ENCODE results near the gene TMEM139. TPM values are rescaled to one million over a fixed set of nuclear protein-coding genes. Genes with fewer than 3 reads are reported as not detected.

The TMEM139 gene
- total and polyA plus RNA-seq, 5 donors = 3.6 to 10.9 (median 4.7) TPM

- Histone ChIP-seq H3K4me3 (ENCODE audit: low read length) (no peak overlapping the region), H3K27me3 (ENCODE audit: control insufficient read depth, insufficient read depth) (no peaks in the 10 kb centered on the region), H3K27ac (ENCODE audit: low read length) (no peak overlapping the region), H3K9me3 (ENCODE audit: control insufficient read depth, low read length) (no peaks in the 10 kb centered on the region), H3K4me1 (ENCODE audit: control insufficient read depth, insufficient read depth, low read length) (peaks cover 1% of the 10 kb centered on the region)
- DNase-seq (no peak), ATAC-seq (no peak)
- WGBS = 96% methylated on average over 10 of the region's 10 CpGs
- intact Hi-C loops (cut with DNase I) = loop anchor here in 2 of 4 donors (2.0 to 5.0 kb wide), 2 partner anchors 61 to 63 kb away; no protein-coding TSS in a partner anchor
Observed at GRCh38 chr7:143303733-143304132, 19.0 kb downstream of the TMEM139 start.

DNA sequence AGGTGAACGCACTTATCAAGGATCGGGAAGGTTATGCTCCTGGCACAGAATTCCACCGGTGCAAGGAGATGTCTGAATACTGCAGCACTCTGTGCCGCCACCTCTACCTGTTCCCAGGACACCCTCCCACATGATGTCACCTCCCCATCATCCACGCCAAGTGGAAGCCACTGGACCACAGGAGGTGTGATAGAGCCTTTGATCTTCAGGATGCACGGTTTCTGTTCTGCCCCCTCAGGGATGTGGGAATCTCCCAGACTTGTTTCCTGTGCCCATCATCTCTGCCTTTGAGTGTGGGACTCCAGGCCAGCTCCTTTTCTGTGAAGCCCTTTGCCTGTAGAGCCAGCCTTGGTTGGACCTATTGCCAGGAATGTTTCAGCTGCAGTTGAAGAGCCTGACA, 20.2 kb downstream of the TMEM139 start:
- WGBS = 84% methylated on average over 6 of the region's 6 CpGs
- ATAC-seq = no peak
- H3K27me3 ChIP-seq (ENCODE audit: control insufficient read depth, insufficient read depth) = no peaks in the 10 kb centered on the region
- no peaks in the 10 kb centered on the region for H3K9me3 ChIP-seq (ENCODE audit: control insufficient read depth, low read length)
- intact Hi-C loops (cut with DNase I) = loop anchor here in 3 of 4 donors (2.0 to 5.0 kb wide), 2 partner anchors 63 to 64 kb away; no protein-coding TSS in a partner anchor
- H3K27ac ChIP-seq (ENCODE audit: low read length) = no peak overlapping the region
- H3K4me3 ChIP-seq (ENCODE audit: low read length) = no peak overlapping the region
- no peak for DNase-seq
- H3K4me1 ChIP-seq (ENCODE audit: control insufficient read depth, insufficient read depth, low read length) = peaks cover 1% of the 10 kb centered on the region

GRCh38 chr7:143305423-143306070, 20.8 kb downstream of the TMEM139 start:
- H3K4me3 ChIP-seq (ENCODE audit: low read length) = no peak overlapping the region
- no peaks in the 10 kb centered on the region for H3K27me3 ChIP-seq (ENCODE audit: control insufficient read depth, insufficient read depth)
- no peak overlapping the region for H3K27ac ChIP-seq (ENCODE audit: low read length)
- ATAC-seq (peak; percentile 86), DNase-seq (peak; percentile 76 to 89 (median 88))
- 49% methylated on average over 10 of the region's 10 CpGs for WGBS
- intact Hi-C loops (cut with DNase I) = loop anchor here in 2 of 4 donors (2.0 to 5.0 kb wide), 2 partner anchors 63 to 65 kb away; no protein-coding TSS in a partner anchor
- no peaks in the 10 kb centered on the region for H3K9me3 ChIP-seq (ENCODE audit: control insufficient read depth, low read length)
- H3K4me1 ChIP-seq (ENCODE audit: control insufficient read depth, insufficient read depth, low read length) = peaks cover 1% of the 10 kb centered on the region

DNA sequence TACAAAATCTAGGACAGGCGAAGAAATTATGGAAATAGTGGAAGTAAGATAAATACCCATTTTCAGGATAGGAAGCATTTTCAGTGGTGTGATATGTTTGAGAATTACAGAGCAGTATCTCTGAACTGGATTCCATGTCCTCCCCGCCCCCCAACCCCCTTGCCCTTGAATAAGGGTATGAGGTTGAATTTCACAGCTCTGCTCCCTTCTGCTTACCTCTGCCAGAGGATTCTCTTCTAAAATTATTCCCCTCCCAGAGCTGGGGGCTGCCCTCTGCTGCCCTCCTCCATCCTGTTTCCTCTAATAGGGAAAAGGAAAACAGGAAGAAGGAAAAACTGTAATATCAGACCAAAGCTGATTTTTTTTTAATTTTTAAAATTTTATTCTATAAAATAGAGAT, 23.9 kb downstream of the TMEM139 start:
- peaks cover 1% of the 10 kb centered on the region for H3K4me1 ChIP-seq (ENCODE audit: control insufficient read depth, insufficient read depth, low read length)
- no peak for DNase-seq
- WGBS = 86% methylated on average over 2 of the region's 2 CpGs
- no peaks in the 10 kb centered on the region for H3K27me3 ChIP-seq (ENCODE audit: control insufficient read depth, insufficient read depth)
- intact Hi-C loops (cut with DNase I) = loop anchor here in 1 of 4 donors (5.0 kb wide), 1 partner anchor 66 kb away; no protein-coding TSS in a partner anchor
- no peaks in the 10 kb centered on the region for H3K9me3 ChIP-seq (ENCODE audit: control insufficient read depth, low read length)
- no peak overlapping the region for H3K4me3 ChIP-seq (ENCODE audit: low read length)
- H3K27ac ChIP-seq (ENCODE audit: low read length) = no peak overlapping the region
- ATAC-seq = no peak

DNA sequence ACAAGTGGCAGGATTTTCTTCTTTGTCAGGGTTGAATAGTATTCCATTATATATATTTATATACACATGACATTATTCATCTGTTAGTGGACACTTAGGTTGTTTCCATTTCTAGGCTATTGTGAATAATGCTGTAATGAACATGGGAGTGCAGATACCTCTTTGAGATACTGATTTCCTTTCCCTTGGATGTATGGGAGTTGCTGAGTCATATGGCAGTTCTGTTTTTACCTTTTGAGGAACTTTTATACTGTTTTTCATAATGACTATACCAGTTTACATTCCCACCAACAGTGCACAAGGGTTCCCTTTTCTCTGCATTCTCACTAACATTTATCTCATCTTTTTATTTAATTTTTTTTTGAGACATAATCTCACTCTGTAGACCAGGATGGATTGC, 29.4 kb downstream of the TMEM139 start:
- H3K4me3 ChIP-seq (ENCODE audit: low read length) = no peak overlapping the region
- ATAC-seq (no peak), DNase-seq (no peak)
- H3K27me3 ChIP-seq (ENCODE audit: control insufficient read depth, insufficient read depth) = no peaks in the 10 kb centered on the region
- no peak overlapping the region for H3K27ac ChIP-seq (ENCODE audit: low read length)
- no peaks in the 10 kb centered on the region for H3K4me1 ChIP-seq (ENCODE audit: control insufficient read depth, insufficient read depth, low read length)
- no peaks in the 10 kb centered on the region for H3K9me3 ChIP-seq (ENCODE audit: control insufficient read depth, low read length)
- intact Hi-C loops (cut with DNase I) = no loop called here

DNA sequence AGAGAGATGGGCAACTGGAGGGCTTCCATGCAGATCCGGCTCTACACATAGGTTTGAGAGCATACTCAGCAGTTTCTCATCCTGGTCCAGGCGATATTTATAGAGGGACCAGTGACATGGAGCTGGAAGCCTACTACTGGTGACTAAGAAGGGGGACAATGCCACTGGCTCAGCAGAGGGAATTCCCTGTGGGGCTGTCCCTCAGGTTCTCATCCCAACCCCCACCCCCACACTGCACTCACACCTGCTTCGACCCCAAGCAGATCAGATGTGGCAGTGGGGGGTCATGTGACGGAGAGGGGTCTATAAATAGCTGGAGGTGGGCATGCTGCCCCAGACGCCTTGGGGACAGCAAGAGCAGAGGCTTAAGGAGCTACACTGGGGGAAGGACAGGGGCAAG, 31.0 kb downstream of the TMEM139 start, which contains the start of gene CLCN1:
CLCN1 (plus strand) TSS at position 336 of the 400 bp plus-strand sequence. CDS start 102 bp downstream, outside the sequence.
- DNase-seq (no peak), ATAC-seq (no peak)
- intact Hi-C loops (cut with DNase I) = no loop called here
- H3K4me1 ChIP-seq (ENCODE audit: control insufficient read depth, insufficient read depth, low read length) = no peaks in the 10 kb centered on the region
- H3K4me3 ChIP-seq (ENCODE audit: low read length) = no peak within 1 kb of the TSS
- H3K27me3 ChIP-seq (ENCODE audit: control insufficient read depth, insufficient read depth) = no peaks in the 10 kb centered on the region
- no peaks in the 10 kb centered on the region for H3K9me3 ChIP-seq (ENCODE audit: control insufficient read depth, low read length)
- H3K27ac ChIP-seq (ENCODE audit: low read length) = no peak within 1 kb of the TSS
- WGBS = 72% methylated on average over 5 of the region's 5 CpGs

DNA sequence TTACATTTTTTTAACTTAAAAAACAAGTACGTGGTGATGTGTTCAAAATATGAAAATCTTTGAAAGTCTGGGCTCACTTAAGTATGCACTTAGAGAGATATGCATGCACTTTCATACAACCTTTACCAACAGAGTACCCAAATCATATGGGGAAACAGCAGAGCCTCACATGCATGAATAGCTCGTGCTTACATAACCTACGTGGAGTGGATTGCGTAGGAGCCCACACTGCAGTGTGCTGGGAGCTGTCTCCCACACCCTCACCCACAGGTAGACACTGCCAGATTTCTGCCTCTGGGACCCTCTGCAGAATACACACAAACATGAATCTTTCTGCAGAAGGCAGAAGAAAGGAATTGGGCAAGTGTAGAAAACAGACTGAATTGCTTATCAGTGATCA, 31.7 kb downstream of the TMEM139 start:
- intact Hi-C loops (cut with DNase I) = no loop called here
- Histone ChIP-seq H3K27me3 (ENCODE audit: control insufficient read depth, insufficient read depth) (no peaks in the 10 kb centered on the region), H3K9me3 (ENCODE audit: control insufficient read depth, low read length) (no peaks in the 10 kb centered on the region), H3K4me1 (ENCODE audit: control insufficient read depth, insufficient read depth, low read length) (no peaks in the 10 kb centered on the region), H3K27ac (ENCODE audit: low read length) (no peak overlapping the region), H3K4me3 (ENCODE audit: low read length) (no peak overlapping the region)
- ATAC-seq (no peak), DNase-seq (no peak)
- 83% methylated on average over 4 of the region's 4 CpGs for WGBS

GRCh38 chr7:143318661-143319060, 33.9 kb downstream of the TMEM139 start:
- no peak overlapping the region for H3K27ac ChIP-seq (ENCODE audit: low read length)

GRCh38 chr7:143320620-143321019, 35.9 kb downstream of the TMEM139 start:
- no peak for ATAC-seq
- no peak for DNase-seq
- Histone ChIP-seq H3K27me3 (ENCODE audit: control insufficient read depth, insufficient read depth) (no peaks in the 10 kb centered on the region), H3K27ac (ENCODE audit: low read length) (no peak overlapping the region), H3K9me3 (ENCODE audit: control insufficient read depth, low read length) (no peaks in the 10 kb centered on the region), H3K4me1 (ENCODE audit: control insufficient read depth, insufficient read depth, low read length) (no peaks in the 10 kb centered on the region), H3K4me3 (ENCODE audit: low read length) (no peak overlapping the region)
- 73% methylated on average over 9 of the region's 9 CpGs for WGBS
- intact Hi-C loops (cut with DNase I) = no loop called here

More at GRCh38 chr7:143318661-143319060, 33.9 kb downstream of the TMEM139 start:
- Histone ChIP-seq H3K4me1 (ENCODE audit: control insufficient read depth, insufficient read depth, low read length) (no peaks in the 10 kb centered on the region), H3K27me3 (ENCODE audit: control insufficient read depth, insufficient read depth) (no peaks in the 10 kb centered on the region), H3K9me3 (ENCODE audit: control insufficient read depth, low read length) (no peaks in the 10 kb centered on the region), H3K4me3 (ENCODE audit: low read length) (no peak overlapping the region)
- WGBS = 53% methylated on average over 5 of the region's 5 CpGs
- intact Hi-C loops (cut with DNase I) = no loop called here
- ATAC-seq (peak; percentile 10 to 55), DNase-seq (peak in 1 of 3 donors; percentile 54)

DNA sequence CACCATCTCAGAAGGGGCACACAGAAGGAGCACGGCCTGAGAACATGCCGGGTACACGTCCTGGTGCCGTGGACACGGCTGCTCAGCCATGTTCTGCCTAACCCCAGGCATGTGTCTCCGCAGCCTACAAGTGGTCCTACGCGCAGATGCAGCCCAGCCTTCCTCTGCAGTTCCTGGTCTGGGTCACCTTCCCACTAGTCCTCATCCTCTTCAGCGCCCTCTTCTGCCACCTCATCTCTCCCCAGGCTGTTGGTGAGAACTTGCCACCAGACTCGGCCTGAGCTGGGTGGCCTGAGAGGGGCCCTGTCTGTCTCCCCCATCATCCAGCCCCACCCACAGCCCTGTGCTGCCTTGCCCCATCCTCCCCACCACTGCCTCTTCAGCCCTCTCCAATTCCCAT, 36.5 kb downstream of the TMEM139 start:
- no peak overlapping the region for H3K4me3 ChIP-seq (ENCODE audit: low read length)
- DNase-seq = peak in 1 of 3 donors; percentile 36
- no peaks in the 10 kb centered on the region for H3K9me3 ChIP-seq (ENCODE audit: control insufficient read depth, low read length)
- no peak overlapping the region for H3K27ac ChIP-seq (ENCODE audit: low read length)
- 96% methylated on average over 10 of the region's 10 CpGs for WGBS
- intact Hi-C loops (cut with DNase I) = no loop called here
- H3K27me3 ChIP-seq (ENCODE audit: control insufficient read depth, insufficient read depth) = no peaks in the 10 kb centered on the region
- no peak for ATAC-seq
- no peaks in the 10 kb centered on the region for H3K4me1 ChIP-seq (ENCODE audit: control insufficient read depth, insufficient read depth, low read length)

DNA sequence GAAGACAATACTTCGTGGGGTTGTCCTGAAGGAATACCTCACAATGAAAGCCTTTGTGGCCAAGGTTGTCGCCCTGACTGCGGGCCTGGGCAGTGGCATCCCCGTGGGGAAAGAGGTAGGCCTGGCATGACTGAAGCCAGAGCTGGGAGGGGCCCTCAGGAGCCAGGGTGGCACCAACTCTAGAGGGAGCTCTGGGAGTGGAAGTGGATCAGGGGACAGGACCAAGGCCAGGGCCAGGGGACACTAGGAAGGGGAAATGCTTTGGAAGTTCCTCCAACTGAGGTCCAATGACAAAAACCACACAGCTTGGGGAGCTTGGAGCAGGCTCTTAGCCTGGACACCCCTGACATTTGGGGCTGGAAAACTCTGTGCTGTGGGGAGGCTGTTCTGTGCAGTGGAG, 37.0 kb downstream of the TMEM139 start:
- Histone ChIP-seq H3K27me3 (ENCODE audit: control insufficient read depth, insufficient read depth) (no peaks in the 10 kb centered on the region), H3K27ac (ENCODE audit: low read length) (no peak overlapping the region), H3K9me3 (ENCODE audit: control insufficient read depth, low read length) (no peaks in the 10 kb centered on the region), H3K4me1 (ENCODE audit: control insufficient read depth, insufficient read depth, low read length) (no peaks in the 10 kb centered on the region), H3K4me3 (ENCODE audit: low read length) (no peak overlapping the region)
- intact Hi-C loops (cut with DNase I) = no loop called here
- DNase-seq (peak in 2 of 3 donors; percentile 60 to 68), ATAC-seq (no peak)
- WGBS = 88% methylated on average over 4 of the region's 4 CpGs
